ENCODE results near the gene SUMO4. TPM values are rescaled to one million over a fixed set of nuclear protein-coding genes. Genes with fewer than 3 reads are reported as not detected.

Gene SUMO4
- total and polyA plus RNA-seq, 2 of the 8 experiments (the other 6 are each of a cell fraction or from before 2014, with no cell fraction given) = 0.09 to 1.3 TPM

GRCh38 chr6:149439626-149440025 lies 39.6 kb downstream of the SUMO4 start:
- Histone ChIP-seq H3K79me2 (ENCODE audit: control insufficient read depth in 1 of 2, insufficient read depth in 2 of 2, low read length in 2 of 2) (no peaks in the 10 kb centered on the region), H3K4me1 (replicated peaks in 1 of 4; ENCODE audit: control insufficient read depth in 3 of 4, insufficient read depth in 4 of 4, low read length in 3 of 4) (no peaks in the 10 kb centered on the region), H3K79me1 (ENCODE audit: low read depth, low read length) (no peaks in the 10 kb centered on the region), H3K18ac (ENCODE audit: extremely low read depth, low read length) (no peak overlapping the region), H4K91ac (replicated peaks; ENCODE audit: insufficient read length, low read length) (no peak overlapping the region), H3K36me3 (ENCODE audit: control insufficient read depth in 2 of 4, insufficient read depth in 4 of 4, low read length in 3 of 4) (no peaks in the 10 kb centered on the region), H2BK15ac (ENCODE audit: low read length) (no peak overlapping the region), H3K4me2 (ENCODE audit: insufficient read depth in 1 of 2, low read depth in 2 of 2, low read length in 2 of 2) (no peak overlapping the region), H3K9ac (replicated peaks in 1 of 4; ENCODE audit: extremely low read depth in 1 of 4, low read depth in 3 of 4, low read length in 3 of 4) (no peak overlapping the region), H4K8ac (ENCODE audit: extremely low read depth, insufficient read depth, low read length) (no peak overlapping the region), H3K27ac (ENCODE audit: low read depth, low read length) (no peak overlapping the region), H3K27me3 (replicated peaks in 1 of 4; ENCODE audit: control insufficient read depth in 3 of 4, extremely low read depth in 1 of 4, insufficient read depth in 3 of 4, low read length in 3 of 4) (no peaks in the 10 kb centered on the region), H4K5ac (ENCODE audit: insufficient read length, low read depth, low read length) (no peak overlapping the region), H3K4ac (replicated peaks; ENCODE audit: insufficient read length, low read depth, low read length) (no peak overlapping the region), H2BK12ac (ENCODE audit: low read depth, low read length) (no peak overlapping the region), H2AK5ac (ENCODE audit: low read depth, low read length) (no peak overlapping the region), H2BK5ac (ENCODE audit: low read depth, low read length) (no peak overlapping the region), H3K56ac (replicated peaks; ENCODE audit: insufficient read length, low read depth, low read length) (no peak overlapping the region), H2AFZ (ENCODE audit: low read length) (no peak overlapping the region), H2BK120ac (replicated peaks; ENCODE audit: low read depth, low read length) (no peak overlapping the region), H4K20me1 (replicated peaks in 1 of 2; ENCODE audit: control insufficient read depth in 1 of 2, insufficient read depth in 2 of 2, low read length in 2 of 2) (no peaks in the 10 kb centered on the region), H3K23me2 (ENCODE audit: low read depth, low read length) (no peaks in the 10 kb centered on the region), H3K14ac (ENCODE audit: insufficient read length) (no peak overlapping the region), H2BK20ac (ENCODE audit: low read length) (no peak overlapping the region), H3K4me3 (ENCODE audit: extremely low read depth in 1 of 4, insufficient read depth in 2 of 4, low read depth in 3 of 4, low read length in 4 of 4) (no peak overlapping the region), H3K9me3 (ENCODE audit: insufficient read depth in 2 of 2, low read depth in 1 of 2, low read length in 1 of 2) (no peaks in the 10 kb centered on the region; a peak in 2 of 4 replicates), H3K23ac (ENCODE audit: insufficient read length) (no peak overlapping the region)
- DNase-seq (ENCODE audit: low read depth in 1 of 2, low spot score in 2 of 2) = no peak
- TF ChIP-seq KDM5A (IDR thresholded peaks at IDR 0.05; ENCODE audit: low read length) = no peak
- POLR2A ChIA-PET (ENCODE audit: partially characterized antibody) = no interaction called here
- 100% methylated on average over 1 of the region's 1 CpG; no CpG with 5 or more reads in 1 of the 2 experiments for WGBS, 2 experiments (ENCODE audit: extremely low coverage in 1 of 2, insufficient coverage in 1 of 2, insufficient read length in 1 of 2, insufficient replicate concordance in 2 of 2, low coverage in 1 of 2, low lambda C conversion rate in 2 of 2, missing lambda C conversion rate in 1 of 2)
- FAIRE-seq = no peak
- CTCF ChIA-PET (ENCODE audit: partially characterized antibody) = interaction anchor here (0.9 to 2.4 kb wide), 3 partner anchors 8 to 358 kb away, joined by 3 to 13 read pairs (median 3); no protein-coding TSS in a partner anchor

Data from H1 (cell line).